GM12872 (cell line): ENCODE results near the gene IFITM10.

Source experiments
- TF ChIP-seq, protein P1 (sequence below): IDR thresholded peaks from 3 replicates; pipeline ENCODE4 v1.5.1; 2011; ENCODE audit warnings: low read depth, mild to moderate bottlenecking, low read length, moderate library complexity; ENCODE audit not compliant: insufficient read depth

The IFITM10 gene

DNA sequence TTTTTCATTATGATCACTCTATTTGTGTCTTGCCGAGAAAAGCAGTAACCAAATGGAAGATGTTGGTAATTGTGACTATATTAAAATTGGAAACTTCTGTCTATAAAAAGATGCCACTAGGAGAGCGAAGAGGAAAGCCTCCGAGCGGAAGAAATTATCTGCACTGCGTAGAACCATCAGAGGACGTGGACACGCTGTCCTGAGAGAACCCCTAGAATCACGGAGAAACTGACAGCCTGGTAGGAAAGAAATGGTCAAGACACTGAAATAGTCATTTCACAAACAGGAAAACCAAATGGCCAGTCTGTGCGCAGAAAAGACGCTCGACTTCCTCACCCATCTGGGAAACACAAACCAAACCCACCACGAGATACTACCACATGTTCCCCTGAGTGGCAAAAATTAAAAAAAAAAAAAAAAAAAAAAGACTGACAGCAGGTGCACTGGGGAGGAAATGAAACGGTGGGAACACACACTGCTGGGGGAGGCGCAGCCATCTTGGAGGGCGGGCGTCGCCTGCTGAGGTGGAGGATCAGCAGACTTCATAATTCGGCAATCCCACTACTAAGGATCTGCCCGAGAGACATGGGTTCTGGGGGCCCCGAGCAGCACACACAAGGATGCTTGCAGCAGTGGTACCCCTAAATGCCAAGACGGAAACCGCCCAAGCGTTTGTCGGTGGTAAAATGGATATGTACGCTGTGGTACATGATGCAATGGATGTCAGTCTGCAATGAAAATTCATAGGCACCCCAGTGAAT, 21.3 kb downstream of the IFITM10 start:
- TF ChIP-seq, protein P1, sequence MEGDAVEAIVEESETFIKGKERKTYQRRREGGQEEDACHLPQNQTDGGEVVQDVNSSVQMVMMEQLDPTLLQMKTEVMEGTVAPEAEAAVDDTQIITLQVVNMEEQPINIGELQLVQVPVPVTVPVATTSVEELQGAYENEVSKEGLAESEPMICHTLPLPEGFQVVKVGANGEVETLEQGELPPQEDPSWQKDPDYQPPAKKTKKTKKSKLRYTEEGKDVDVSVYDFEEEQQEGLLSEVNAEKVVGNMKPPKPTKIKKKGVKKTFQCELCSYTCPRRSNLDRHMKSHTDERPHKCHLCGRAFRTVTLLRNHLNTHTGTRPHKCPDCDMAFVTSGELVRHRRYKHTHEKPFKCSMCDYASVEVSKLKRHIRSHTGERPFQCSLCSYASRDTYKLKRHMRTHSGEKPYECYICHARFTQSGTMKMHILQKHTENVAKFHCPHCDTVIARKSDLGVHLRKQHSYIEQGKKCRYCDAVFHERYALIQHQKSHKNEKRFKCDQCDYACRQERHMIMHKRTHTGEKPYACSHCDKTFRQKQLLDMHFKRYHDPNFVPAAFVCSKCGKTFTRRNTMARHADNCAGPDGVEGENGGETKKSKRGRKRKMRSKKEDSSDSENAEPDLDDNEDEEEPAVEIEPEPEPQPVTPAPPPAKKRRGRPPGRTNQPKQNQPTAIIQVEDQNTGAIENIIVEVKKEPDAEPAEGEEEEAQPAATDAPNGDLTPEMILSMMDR, result no peak

DNA sequence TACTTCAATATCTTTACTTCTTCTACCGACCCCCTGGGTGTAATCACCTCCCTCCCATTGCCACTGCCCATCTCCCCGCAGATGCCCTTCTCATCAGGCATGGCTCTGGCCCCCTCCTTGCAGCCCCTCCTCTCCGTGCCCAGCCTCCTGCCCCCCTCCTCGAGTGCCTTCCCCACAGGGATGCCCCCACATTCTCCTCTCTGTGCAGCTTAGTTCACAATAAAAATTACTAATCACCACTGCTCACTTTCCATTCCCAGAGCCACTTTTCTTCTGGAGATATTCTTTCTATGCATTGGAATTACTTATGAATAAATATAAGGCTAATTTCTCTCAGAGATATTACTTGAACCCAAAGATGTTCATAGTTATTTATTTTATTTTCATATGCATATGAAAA, 22.1 kb downstream of the IFITM10 start:
- TF ChIP-seq, protein P1, result no peak

DNA sequence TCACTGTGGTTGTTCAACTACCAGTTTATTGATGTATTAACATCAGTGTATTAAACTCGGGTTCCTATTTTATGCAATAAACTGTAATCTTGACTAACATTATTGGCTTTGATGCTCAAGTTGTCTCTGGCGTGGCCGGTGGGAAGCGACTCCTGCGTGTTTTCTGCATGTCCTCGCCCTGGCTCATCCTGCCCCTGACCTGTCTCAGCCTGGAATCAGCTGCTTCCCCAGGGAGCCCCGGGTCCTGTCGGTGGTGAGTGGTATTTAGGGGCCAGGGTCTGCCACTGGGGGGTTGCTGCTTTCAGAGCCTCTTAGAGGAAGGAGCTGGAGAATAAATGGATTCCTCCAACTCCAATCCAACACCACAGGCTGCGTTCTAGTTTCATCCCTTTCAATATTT, 22.5 kb downstream of the IFITM10 start:
- TF ChIP-seq, protein P1, result no peak

DNA sequence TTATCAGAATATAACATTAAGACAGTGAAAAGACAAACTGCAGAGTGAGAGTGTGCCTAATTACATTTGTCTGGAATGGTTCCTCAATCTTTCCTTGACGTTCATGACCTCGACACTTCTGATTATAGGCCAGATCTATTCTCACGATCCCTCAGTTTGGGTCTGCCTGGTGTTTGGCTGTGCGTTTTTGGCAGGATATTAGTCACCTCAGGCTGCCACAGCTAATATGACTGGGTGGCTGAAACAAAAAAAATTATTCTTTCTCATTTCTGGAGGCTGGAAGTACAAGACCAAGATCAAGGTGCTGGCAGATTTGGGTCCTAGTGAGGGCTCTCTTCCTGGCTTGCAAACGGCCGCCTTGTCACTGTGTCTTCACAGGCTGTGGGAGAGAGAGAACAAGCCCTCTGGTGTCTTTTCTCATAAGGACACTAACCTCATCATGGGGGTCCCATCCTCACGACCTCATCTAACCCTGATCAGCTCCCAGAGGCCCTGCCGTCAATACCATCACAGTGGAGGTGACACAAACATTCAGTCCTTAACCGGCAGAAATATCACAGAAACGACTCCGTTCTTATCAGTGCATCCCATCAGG, 23.2 kb downstream of the IFITM10 start:
- TF ChIP-seq, protein P1, result no peak

DNA sequence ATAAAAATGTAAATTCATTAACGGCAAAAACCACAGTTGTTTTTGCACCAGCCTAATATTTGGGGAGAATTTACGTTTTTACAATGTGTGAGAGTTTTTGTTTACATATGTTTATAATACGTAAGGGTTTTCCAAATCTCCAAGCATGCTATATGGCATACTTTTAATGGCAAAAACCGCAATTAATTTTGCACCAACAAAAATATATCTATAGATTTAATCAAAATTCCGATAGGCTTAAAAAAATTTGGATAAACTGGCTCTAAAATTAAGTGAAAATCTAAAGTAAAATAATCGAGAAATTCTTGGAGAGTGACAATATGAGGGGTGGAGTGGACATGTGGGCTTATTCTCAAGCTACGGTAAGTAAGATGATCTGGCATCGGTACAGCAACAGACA, 30.6 kb downstream of the IFITM10 start:
- TF ChIP-seq, protein P1, result no peak

DNA sequence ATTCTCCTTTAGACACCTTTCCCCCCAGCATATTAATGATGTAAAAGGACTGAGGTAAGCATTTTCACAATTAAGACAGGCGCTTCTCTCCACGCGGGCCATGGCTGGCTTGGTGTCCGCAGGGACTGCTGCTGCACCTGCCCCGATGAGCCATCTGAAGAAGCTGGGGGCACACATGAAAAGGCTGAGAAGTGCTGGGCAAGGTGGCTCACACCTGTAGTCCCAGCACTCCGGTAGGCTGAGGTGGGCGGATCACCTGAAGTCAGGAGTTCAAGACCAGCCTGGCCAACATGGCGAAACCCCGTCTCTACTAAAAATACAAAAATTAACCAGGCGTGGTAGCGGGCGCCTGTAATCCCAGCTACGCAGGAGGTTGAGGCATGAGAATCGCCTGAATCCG, 32.1 kb downstream of the IFITM10 start:
- TF ChIP-seq, protein P1, result no peak

DNA sequence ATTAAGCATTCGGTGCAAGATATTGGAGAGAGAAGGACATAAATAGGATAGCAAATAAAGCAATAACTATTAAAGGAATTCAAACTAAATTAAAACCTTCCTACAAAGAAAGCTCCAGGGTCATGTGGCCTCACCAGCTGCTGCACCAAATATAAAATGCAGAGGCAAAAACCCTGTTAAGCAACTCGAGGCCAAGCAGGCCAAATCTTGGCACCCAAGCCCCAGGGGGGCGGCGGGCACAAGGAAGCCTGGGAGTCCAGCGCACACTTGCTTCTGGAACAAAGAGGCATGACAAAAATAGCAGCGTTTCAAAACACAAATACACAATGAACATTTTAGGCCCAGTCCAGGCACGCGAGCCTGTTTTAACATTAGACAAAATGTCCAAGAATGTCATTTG, 32.6 kb downstream of the IFITM10 start:
- TF ChIP-seq, protein P1, result no peak
